Liver (tissue), 3 donors: ENCODE measurements around the gene MAGI1.

Experiments
- FOXA1 ChIP-seq: IDR thresholded peaks from 2 replicates; pipeline ENCODE4 v1.6.1; 2016; ENCODE audit warnings: antibody characterized with exemption
- GABPA ChIP-seq, 2 donors: IDR thresholded peaks in 1 of 2; conservative IDR thresholded peaks in 1 of 2; 2 replicates each; pipeline ENCODE4 v1.6.1; 2016; ENCODE audit warnings: antibody characterized with exemption in 2 of 2, mild to moderate bottlenecking in 1 of 2, moderate library complexity in 1 of 2
- HNF4G ChIP-seq: IDR thresholded peaks from 2 replicates; pipeline ENCODE4 v1.6.1; 2016; ENCODE audit warnings: antibody characterized with exemption
- RAD21 ChIP-seq, 2 donors: IDR thresholded peaks; 2 replicates each; pipeline ENCODE4 v1.6.1; 2016; ENCODE audit warnings: antibody characterized with exemption in 2 of 2, mild to moderate bottlenecking in 2 of 2
- RXRA ChIP-seq, 2 donors: IDR thresholded peaks; 2 replicates each; pipeline ENCODE4 v1.6.1; 2017 to 2018; ENCODE audit warnings: antibody characterized with exemption in 2 of 2, mild to moderate bottlenecking in 1 of 2
- SP1 ChIP-seq: IDR thresholded peaks from 2 replicates; pipeline ENCODE4 v1.6.1; 2018; ENCODE audit warnings: antibody characterized with exemption, mild to moderate bottlenecking
- TAF1 ChIP-seq: conservative IDR thresholded peaks from 2 replicates; pipeline ENCODE4 v1.6.1; 2016; ENCODE audit warnings: antibody characterized with exemption, mild to moderate bottlenecking
- YY1 ChIP-seq: IDR thresholded peaks from 2 replicates; pipeline ENCODE4 v1.6.1; 2016; ENCODE audit warnings: antibody characterized with exemption, mild to moderate bottlenecking
- TF ChIP-seq, protein P1 (sequence below): IDR thresholded peaks from 2 replicates; pipeline ENCODE4 v1.6.1; 2016; ENCODE audit warnings: antibody characterized with exemption
- TF ChIP-seq, protein P2 (sequence below): fragments of 150-350 bp; IDR thresholded peaks from 2 replicates; pipeline ENCODE4 v1.5.1; 2017; ENCODE audit warnings: improper control_type of control experiment, low read depth, low read length; ENCODE audit not compliant: missing input control
- TF ChIP-seq, protein P3 (sequence below): IDR thresholded peaks from 2 replicates; pipeline ENCODE4 v1.6.1; 2016; ENCODE audit warnings: antibody characterized with exemption
- TF ChIP-seq, protein P4 (sequence below): IDR thresholded peaks from 2 replicates; pipeline ENCODE4 v1.6.1; 2016; ENCODE audit warnings: antibody characterized with exemption, mild to moderate bottlenecking
- donor health status: healthy.
- donor health status: healthy.

DNA sequence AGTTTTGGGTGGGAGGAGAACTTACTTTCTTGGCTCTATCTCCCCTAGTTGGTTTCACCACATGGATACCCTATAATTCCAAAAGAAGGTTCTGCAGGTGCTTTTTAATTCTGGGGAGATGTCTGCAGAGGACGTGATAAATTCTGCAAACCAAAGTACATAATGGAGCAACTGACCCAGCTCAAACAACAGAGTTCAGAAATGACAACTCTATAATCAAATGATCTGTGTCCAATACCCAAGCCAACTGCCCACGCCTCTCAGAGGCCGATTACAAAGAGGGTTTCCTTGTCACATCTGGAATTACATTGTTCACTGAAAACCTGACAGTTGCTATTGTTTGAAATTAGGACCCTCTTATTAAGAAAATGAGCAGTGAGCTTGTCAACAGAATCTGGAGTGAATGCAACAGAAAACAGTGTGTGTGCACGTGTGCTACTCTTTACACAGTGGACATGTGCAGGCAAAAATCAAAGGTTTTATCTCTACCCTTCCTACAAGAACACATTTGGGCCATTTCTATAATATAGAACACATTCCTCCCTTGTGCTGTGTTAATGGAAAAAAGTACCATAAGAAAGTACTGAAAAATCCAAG, 593.0 kb downstream of the MAGI1 start:
- TF ChIP-seq FOXA1: no peak
- no peak for TF ChIP-seq GABPA (IDR thresholded peaks at IDR 0.05 in 1 of 2, conservative IDR thresholded peaks at IDR 0.05 in 1 of 2)
- TF ChIP-seq, protein P1, sequence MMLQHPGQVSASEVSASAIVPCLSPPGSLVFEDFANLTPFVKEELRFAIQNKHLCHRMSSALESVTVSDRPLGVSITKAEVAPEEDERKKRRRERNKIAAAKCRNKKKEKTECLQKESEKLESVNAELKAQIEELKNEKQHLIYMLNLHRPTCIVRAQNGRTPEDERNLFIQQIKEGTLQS: no peak
- TF ChIP-seq, protein P2, sequence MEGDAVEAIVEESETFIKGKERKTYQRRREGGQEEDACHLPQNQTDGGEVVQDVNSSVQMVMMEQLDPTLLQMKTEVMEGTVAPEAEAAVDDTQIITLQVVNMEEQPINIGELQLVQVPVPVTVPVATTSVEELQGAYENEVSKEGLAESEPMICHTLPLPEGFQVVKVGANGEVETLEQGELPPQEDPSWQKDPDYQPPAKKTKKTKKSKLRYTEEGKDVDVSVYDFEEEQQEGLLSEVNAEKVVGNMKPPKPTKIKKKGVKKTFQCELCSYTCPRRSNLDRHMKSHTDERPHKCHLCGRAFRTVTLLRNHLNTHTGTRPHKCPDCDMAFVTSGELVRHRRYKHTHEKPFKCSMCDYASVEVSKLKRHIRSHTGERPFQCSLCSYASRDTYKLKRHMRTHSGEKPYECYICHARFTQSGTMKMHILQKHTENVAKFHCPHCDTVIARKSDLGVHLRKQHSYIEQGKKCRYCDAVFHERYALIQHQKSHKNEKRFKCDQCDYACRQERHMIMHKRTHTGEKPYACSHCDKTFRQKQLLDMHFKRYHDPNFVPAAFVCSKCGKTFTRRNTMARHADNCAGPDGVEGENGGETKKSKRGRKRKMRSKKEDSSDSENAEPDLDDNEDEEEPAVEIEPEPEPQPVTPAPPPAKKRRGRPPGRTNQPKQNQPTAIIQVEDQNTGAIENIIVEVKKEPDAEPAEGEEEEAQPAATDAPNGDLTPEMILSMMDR: no peak
- TF ChIP-seq, protein P3, sequence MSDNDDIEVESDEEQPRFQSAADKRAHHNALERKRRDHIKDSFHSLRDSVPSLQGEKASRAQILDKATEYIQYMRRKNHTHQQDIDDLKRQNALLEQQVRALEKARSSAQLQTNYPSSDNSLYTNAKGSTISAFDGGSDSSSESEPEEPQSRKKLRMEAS: no peak
- no peak for TF ChIP-seq TAF1
- no peak for TF ChIP-seq SP1
- TF ChIP-seq, protein P4, sequence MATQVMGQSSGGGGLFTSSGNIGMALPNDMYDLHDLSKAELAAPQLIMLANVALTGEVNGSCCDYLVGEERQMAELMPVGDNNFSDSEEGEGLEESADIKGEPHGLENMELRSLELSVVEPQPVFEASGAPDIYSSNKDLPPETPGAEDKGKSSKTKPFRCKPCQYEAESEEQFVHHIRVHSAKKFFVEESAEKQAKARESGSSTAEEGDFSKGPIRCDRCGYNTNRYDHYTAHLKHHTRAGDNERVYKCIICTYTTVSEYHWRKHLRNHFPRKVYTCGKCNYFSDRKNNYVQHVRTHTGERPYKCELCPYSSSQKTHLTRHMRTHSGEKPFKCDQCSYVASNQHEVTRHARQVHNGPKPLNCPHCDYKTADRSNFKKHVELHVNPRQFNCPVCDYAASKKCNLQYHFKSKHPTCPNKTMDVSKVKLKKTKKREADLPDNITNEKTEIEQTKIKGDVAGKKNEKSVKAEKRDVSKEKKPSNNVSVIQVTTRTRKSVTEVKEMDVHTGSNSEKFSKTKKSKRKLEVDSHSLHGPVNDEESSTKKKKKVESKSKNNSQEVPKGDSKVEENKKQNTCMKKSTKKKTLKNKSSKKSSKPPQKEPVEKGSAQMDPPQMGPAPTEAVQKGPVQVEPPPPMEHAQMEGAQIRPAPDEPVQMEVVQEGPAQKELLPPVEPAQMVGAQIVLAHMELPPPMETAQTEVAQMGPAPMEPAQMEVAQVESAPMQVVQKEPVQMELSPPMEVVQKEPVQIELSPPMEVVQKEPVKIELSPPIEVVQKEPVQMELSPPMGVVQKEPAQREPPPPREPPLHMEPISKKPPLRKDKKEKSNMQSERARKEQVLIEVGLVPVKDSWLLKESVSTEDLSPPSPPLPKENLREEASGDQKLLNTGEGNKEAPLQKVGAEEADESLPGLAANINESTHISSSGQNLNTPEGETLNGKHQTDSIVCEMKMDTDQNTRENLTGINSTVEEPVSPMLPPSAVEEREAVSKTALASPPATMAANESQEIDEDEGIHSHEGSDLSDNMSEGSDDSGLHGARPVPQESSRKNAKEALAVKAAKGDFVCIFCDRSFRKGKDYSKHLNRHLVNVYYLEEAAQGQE: no peak
- TF ChIP-seq YY1: no peak
- no peak for TF ChIP-seq RAD21 (IDR thresholded peaks at IDR 0.05)
- no peak for TF ChIP-seq HNF4G
- TF ChIP-seq RXRA (IDR thresholded peaks at IDR 0.05): no peak
